Naive thymus-derived CD8-positive, alpha-beta T cell (primary cell): ENCODE measurements around the gene NUDT21. TPM values are rescaled to one million over a fixed set of nuclear protein-coding genes. Genes with fewer than 3 reads are reported as not detected.

ENCODE experiments used
- ATAC-seq, 2 donors: fragments of 150-1000 bp; cut with Tn5 transposase in 1 of 2; sonication (Bioruptor Pico), chemical (Tn5 transposase) in 1 of 2; 1 replicate in 1 of 2; 2 replicates in 1 of 2; pipeline ENCODE4 v1.10.0; 2021; ENCODE audit warnings: mild to moderate bottlenecking in 2 of 2, moderate library complexity in 2 of 2
- POLR2A ChIA-PET: fragments of 350-600 bp; sonication (Branson Sonifier 250); formaldehyde crosslinking; loops from one replicate; lab custom pipeline; 2021; ENCODE audit warnings: antibody characterized with exemption; lab: Charles Lee
- DNase-seq, 10 donors: peaks; one replicate each; pipeline versions ENCODE4 v3.0.0 to v3.0.0-alpha.2; 2020 to 2022
- H3K27ac Mint-ChIP-seq, 10 donors: one replicate each; pipeline ENCODE4 v1.8.0; 2020 to 2022; ENCODE audit warnings: mild to moderate bottlenecking in 10 of 10, mixed read lengths in 10 of 10, moderate library complexity in 4 of 10, inconsistent platforms in 1 of 10
- H3K27me3 Mint-ChIP-seq, 5 donors: one replicate each; pipeline ENCODE4 v1.8.0; 2021 to 2022; ENCODE audit warnings: mixed read lengths in 5 of 5
- H3K36me3 Mint-ChIP-seq, 3 donors: one replicate each; pipeline ENCODE4 v1.8.0; 2020 to 2022; ENCODE audit warnings: mixed read lengths in 3 of 3, mild to moderate bottlenecking in 2 of 3, inconsistent platforms in 1 of 3
- H3K4me1 Mint-ChIP-seq, 4 donors: one replicate each; pipeline ENCODE4 v1.8.0; 2021 to 2022; ENCODE audit warnings: mixed read lengths in 4 of 4
- H3K4me3 Mint-ChIP-seq, 10 donors: one replicate each; pipeline ENCODE4 v1.8.0; 2020 to 2022; ENCODE audit warnings: mild to moderate bottlenecking in 10 of 10, mixed read lengths in 10 of 10, moderate library complexity in 6 of 10, inconsistent platforms in 1 of 10
- H3K9me3 Mint-ChIP-seq, 9 donors: one replicate each; pipeline ENCODE4 v1.8.0; 2020 to 2022; ENCODE audit warnings: mixed read lengths in 9 of 9, mild to moderate bottlenecking in 3 of 9, inconsistent platforms in 1 of 9, moderate library complexity in 1 of 9
- polyA plus RNA-seq, 3 donors: library from polyadenylated mRNA; unstranded; fragments of 300-500 nt; fragmentation: Illumina TruSeq; gene quantifications; one replicate each; pipeline ENCODE4 v1.2.3, GENCODE V29; 2021
- total RNA-seq, 8 experiments: library from RNA in 2 of 8; stranded (reverse) in 2 of 8; gene quantifications; one replicate each; pipeline ENCODE4 v1.2.3 and lab custom pipeline; 2021 to 2026

The NUDT21 gene
- total and polyA plus RNA-seq, 5 experiments from 2014 or later: 55.5 to 118 (median 74.1) TPM

DNA sequence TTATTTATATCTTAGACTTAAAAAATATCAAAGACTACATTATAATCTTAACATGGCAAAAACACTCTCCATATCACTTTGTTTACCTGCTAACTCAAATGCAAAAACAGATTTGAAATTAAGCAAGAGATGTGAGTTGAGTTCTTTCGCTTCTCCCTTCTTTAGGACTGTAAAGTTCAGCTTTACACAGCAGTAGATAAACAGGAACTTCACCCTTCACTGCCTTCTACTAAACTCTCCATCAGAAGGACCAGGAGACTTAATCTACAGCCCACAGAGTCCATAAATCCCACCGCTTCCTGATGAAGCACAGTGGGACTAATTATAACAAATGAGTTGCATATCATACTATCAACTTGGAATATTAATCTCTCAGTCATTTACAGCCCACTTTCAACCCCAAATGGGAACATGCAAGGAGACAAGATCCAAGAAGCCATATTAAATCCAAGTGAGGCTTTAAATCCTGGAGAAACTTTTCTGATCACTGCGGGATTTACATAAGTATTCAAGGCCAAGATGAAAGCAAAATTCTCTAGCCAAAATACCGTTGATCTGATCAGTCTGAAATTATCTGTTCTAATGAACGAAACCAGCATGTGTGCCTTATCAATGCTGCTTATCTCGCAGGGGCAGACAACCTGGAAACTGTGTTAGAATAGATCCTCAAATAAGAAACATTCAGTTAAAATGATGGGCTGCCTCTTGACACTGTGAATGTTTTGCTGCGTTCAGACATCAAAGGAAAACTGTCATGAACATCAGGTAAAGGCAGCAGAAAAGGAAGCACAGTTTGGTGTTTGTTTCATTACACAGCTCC lies 27.3 kb downstream of the NUDT21 start:
- POLR2A ChIA-PET: interaction anchor here (1.3 kb wide), 1 partner anchor 27 kb away, joined by 5 read pairs; the partner anchor contains the start of genes NUDT21 and OGFOD1

DNA sequence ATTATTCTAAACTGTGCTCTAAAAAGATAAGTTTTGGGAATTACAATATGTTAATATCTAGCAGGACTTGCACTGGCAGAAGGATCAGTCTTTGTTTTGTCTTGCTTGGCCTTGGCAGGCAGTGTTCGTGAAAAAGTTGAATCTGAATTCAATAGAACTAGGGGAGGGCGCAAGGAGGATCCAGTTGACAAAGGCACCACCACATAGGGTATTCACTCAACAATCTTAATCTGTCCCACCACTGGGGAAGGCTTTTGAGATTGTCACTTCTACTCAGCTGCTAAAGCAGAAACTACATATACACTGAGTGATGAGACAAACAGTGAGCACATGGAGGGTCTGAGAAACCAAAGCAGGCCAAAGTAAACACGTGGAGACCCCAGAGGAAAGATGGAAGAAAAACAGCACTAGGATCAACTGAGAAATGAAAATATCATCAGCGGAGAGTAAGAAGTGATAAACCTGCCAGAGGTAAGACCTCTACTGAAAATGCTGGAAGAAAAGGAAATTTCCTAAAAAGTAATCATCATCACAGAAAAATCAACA lies 28.2 kb downstream of the NUDT21 start:
- no peak for DNase-seq
- Mint-ChIP-seq H3K27me3 (no peaks in the 10 kb centered on the region), H3K36me3 (no peaks in the 10 kb centered on the region), H3K9me3 (no peaks in the 10 kb centered on the region), H3K4me3 (peak overlapping the region in 9 of 10 donors; percentile 3 to 98 (median 61)), H3K27ac (peak overlapping the region in 7 of 10 donors; percentile 1 to 87 (median 36)), H3K4me1 (peaks cover 30 to 50% (median 46%) of the 10 kb centered on the region in 4 donors)
- ATAC-seq: no peak
- POLR2A ChIA-PET: no interaction called here

More for the DNA sequence above, 27.3 kb downstream of the NUDT21 start:
- ATAC-seq (peak; percentile 12 to 15), DNase-seq (peak in 4 of 10 donors; percentile 19 to 49 (median 34))
- H3K36me3 Mint-ChIP-seq: no peaks in the 10 kb centered on the region
- no peaks in the 10 kb centered on the region for H3K9me3 Mint-ChIP-seq
- H3K4me1 Mint-ChIP-seq: peaks cover 30 to 48% (median 44%) of the 10 kb centered on the region in 4 donors
- H3K27me3 Mint-ChIP-seq: no peaks in the 10 kb centered on the region
- H3K4me3 Mint-ChIP-seq: peak overlapping the region; percentile 90 to 98 (median 97)
- peak overlapping the region; percentile 81 to 96 (median 92) for H3K27ac Mint-ChIP-seq

DNA sequence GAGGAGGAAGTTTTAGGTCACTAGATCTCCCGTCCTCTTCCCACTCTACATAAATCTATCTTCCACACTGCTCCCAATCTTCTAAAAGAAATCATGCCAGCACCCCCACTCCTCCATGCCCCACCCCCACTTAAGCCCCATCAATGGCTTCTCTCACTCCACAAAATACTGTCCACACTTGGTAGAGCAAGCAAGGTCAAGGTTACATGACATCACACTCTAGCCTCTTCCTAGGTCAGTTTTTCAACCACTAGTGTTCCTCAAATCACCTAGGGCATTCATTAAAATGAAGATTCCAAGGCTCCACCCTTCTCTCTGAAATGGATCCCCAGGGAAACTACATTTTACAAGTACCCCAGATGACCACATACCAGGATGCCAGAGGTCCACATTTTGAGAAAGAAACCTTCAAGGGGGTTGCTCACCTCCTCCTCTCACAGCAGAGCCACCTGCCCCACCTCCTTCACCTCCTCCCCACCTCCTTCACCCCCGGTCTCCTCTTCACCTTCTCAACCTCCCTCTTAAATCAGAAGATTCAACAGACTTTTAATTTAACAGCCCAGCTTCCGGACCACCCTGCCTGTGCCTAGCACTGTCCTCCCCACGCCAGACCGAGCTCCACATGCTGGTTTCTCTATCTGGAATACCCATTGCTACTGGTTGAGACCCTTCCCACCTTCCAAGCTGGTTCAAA lies 29.0 kb downstream of the NUDT21 start:
- peaks cover 30 to 57% (median 49%) of the 10 kb centered on the region in 4 donors for H3K4me1 Mint-ChIP-seq
- POLR2A ChIA-PET: no interaction called here
- H3K9me3 Mint-ChIP-seq: no peaks in the 10 kb centered on the region
- peak overlapping the region in 6 of 10 donors; percentile 25 to 63 (median 42) for H3K4me3 Mint-ChIP-seq
- peak overlapping the region in 6 of 10 donors; percentile 20 to 87 (median 53) for H3K27ac Mint-ChIP-seq
- H3K36me3 Mint-ChIP-seq: no peaks in the 10 kb centered on the region
- DNase-seq (no peak), ATAC-seq (no peak)
- no peaks in the 10 kb centered on the region for H3K27me3 Mint-ChIP-seq

DNA sequence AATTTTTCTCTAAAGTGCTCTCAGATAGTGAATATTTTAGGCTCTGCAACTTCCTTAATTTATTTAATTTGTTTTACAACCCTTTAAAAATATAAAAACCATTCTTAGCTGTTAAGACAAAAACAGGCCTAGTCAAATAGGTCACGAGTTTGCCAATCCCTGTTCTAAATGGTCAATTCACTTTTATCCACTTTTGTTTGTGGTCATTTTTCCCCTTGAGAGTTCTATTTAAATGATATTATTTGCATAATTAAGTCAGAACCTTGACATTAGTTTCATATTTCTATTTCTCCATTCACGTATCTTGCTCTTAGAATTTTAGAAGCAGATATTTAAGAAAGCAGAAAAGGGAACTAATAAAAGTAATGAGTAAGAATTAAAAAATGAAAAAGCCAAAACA lies 29.8 kb downstream of the NUDT21 start:
- DNase-seq (no peak), ATAC-seq (no peak)
- H3K27me3 Mint-ChIP-seq: no peaks in the 10 kb centered on the region
- peak overlapping the region in 1 of 10 donors; percentile 66 for H3K4me3 Mint-ChIP-seq
- no peaks in the 10 kb centered on the region for H3K36me3 Mint-ChIP-seq
- H3K4me1 Mint-ChIP-seq: peaks cover 30 to 60% (median 49%) of the 10 kb centered on the region in 4 donors
- peak overlapping the region in 3 of 10 donors; percentile 64 to 87 (median 73) for H3K27ac Mint-ChIP-seq
- POLR2A ChIA-PET: no interaction called here
- H3K9me3 Mint-ChIP-seq: no peaks in the 10 kb centered on the region

- ATAC-seq (no peak), DNase-seq (no peak)
- no peaks in the 10 kb centered on the region for H3K27me3 Mint-ChIP-seq
- no peak overlapping the region for H3K4me3 Mint-ChIP-seq
- H3K36me3 Mint-ChIP-seq: no peaks in the 10 kb centered on the region
- POLR2A ChIA-PET: no interaction called here
- no peaks in the 10 kb centered on the region for H3K9me3 Mint-ChIP-seq
- peak overlapping the region in 3 of 10 donors; percentile 5 to 68 (median 9) for H3K27ac Mint-ChIP-seq
- H3K4me1 Mint-ChIP-seq: peaks cover 32 to 61% (median 49%) of the 10 kb centered on the region in 4 donors
These were observed 30.5 kb downstream of the NUDT21 start for GRCh38 chr16:56420613-56421012.

DNA sequence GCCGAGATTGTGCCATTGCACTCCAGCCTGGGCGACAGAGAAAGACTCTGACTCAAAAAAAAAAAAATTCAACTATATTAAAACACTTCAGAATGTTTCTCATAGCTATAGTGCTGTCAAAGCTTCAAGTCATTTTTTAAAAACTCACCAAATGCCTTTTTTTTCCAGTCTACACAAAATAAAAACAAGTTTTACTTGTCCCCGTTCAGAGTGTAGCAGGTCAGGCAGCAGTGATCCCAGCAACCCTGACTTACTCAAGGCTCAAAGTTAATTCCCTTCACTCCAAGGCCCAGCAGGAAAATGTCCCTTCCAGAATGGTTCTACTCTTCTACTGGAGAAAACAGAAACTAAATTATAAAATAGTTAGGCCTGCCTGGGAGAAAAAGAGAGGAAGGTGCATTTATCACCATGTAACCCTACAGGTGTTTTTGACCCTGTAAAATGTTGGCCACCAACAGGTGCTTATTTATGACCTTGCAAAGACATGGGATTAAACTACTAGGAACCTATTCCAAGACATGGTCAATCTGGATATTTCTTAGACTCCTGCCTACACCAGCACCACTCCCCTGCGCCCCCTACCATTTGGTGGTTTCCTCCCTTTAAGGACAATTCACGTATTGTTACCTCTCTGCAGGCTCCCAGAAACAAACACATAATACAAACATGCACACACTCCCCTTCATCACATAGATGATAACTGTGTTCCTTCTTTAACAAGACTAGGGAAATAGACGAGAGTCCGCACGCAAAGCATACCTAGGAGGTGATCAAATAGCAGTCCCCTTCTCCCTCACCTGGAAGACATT lies 31.2 kb downstream of the NUDT21 start:
- no peaks in the 10 kb centered on the region for H3K36me3 Mint-ChIP-seq
- no peak overlapping the region for H3K4me3 Mint-ChIP-seq
- peaks cover 34 to 67% (median 53%) of the 10 kb centered on the region in 4 donors for H3K4me1 Mint-ChIP-seq
- ATAC-seq (no peak), DNase-seq (no peak)
- POLR2A ChIA-PET: no interaction called here
- H3K27me3 Mint-ChIP-seq: no peaks in the 10 kb centered on the region
- H3K27ac Mint-ChIP-seq: peak overlapping the region in 6 of 10 donors; percentile 5 to 75 (median 28)
- H3K9me3 Mint-ChIP-seq: no peaks in the 10 kb centered on the region

DNA sequence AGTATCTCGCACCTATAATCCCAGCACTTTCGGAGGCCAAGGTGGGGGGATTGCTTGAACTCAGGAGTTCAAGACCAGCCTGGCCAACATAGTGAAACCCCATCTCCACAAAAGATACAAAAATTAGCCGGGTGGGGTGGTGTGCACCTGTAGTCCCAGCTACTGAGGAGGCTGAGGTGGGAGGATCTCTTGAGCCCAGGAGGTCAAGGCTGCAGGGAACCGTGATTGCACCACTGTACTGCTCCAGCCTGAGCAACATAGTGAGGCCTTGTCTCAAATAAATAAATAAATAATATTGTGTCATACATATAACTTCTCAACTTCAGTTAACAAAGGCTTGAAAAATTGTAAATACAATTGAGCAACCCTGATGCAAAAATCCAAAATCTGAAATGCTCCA lies 34.0 kb downstream of the NUDT21 start:
- POLR2A ChIA-PET: no interaction called here
- H3K4me1 Mint-ChIP-seq: peaks cover 14 to 54% (median 33%) of the 10 kb centered on the region in 4 donors
- ATAC-seq (no peak), DNase-seq (no peak)
- no peaks in the 10 kb centered on the region for H3K9me3 Mint-ChIP-seq
- no peak overlapping the region for H3K27ac Mint-ChIP-seq
- H3K36me3 Mint-ChIP-seq: peaks cover 0 to 23% (median 0%) of the 10 kb centered on the region in 3 donors
- no peaks in the 10 kb centered on the region for H3K27me3 Mint-ChIP-seq
- no peak overlapping the region for H3K4me3 Mint-ChIP-seq

GRCh38 chr16:56415875-56416274 lies 35.3 kb downstream of the NUDT21 start:
- no peaks in the 10 kb centered on the region for H3K27me3 Mint-ChIP-seq
- ATAC-seq (peak in 1 of 2 donors; percentile 54), DNase-seq (peak in 1 of 10 donors; percentile 17)
- H3K9me3 Mint-ChIP-seq: no peaks in the 10 kb centered on the region
- H3K4me3 Mint-ChIP-seq: peak overlapping the region in 2 of 10 donors; percentile 3 to 12
- peak overlapping the region in 4 of 10 donors; percentile 3 to 83 (median 46) for H3K27ac Mint-ChIP-seq
- POLR2A ChIA-PET: no interaction called here
- peaks cover 10 to 45% (median 25%) of the 10 kb centered on the region in 4 donors for H3K4me1 Mint-ChIP-seq
- peaks cover 0 to 34% (median 5%) of the 10 kb centered on the region in 3 donors for H3K36me3 Mint-ChIP-seq

GRCh38 chr16:56414366-56414765 lies 36.8 kb downstream of the NUDT21 start:
- no peak overlapping the region for H3K4me3 Mint-ChIP-seq
- peaks cover 0 to 50% (median 5%) of the 10 kb centered on the region in 3 donors for H3K36me3 Mint-ChIP-seq
- no peak for ATAC-seq
- H3K27me3 Mint-ChIP-seq: no peaks in the 10 kb centered on the region
- H3K27ac Mint-ChIP-seq: no peak overlapping the region
- peaks cover 4 to 34% (median 16%) of the 10 kb centered on the region in 4 donors for H3K4me1 Mint-ChIP-seq
- H3K9me3 Mint-ChIP-seq: no peaks in the 10 kb centered on the region
- DNase-seq: no peak
- POLR2A ChIA-PET: no interaction called here

DNA sequence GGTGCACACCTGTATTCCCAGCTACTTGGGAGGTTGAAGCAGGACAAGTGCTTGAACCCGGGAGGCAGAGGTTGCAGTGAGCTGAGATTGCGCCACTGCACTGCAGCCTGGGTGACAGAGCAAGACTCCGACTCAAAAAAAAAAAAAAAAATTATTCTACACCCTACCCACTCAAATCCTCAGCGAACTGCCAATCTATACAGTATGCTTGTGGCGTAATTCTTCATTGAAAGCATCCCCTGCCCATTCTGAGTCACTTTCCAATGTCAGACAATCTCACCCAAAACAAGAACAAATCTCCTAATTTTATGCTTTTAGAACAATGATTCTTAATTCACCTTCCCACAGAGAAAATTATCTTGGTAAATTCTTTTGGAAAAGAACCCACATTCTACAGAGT lies 37.8 kb downstream of the NUDT21 start:
- Mint-ChIP-seq H3K36me3 (peaks cover 6 to 59% (median 7%) of the 10 kb centered on the region in 3 donors), H3K9me3 (no peaks in the 10 kb centered on the region), H3K27me3 (no peaks in the 10 kb centered on the region), H3K4me3 (no peak overlapping the region), H3K27ac (no peak overlapping the region), H3K4me1 (peaks cover 5 to 31% (median 15%) of the 10 kb centered on the region in 4 donors)
- POLR2A ChIA-PET: no interaction called here
- ATAC-seq (no peak), DNase-seq (no peak)

- Mint-ChIP-seq H3K27ac (no peak overlapping the region), H3K4me3 (no peak overlapping the region), H3K9me3 (no peaks in the 10 kb centered on the region), H3K4me1 (peaks cover 7 to 20% (median 14%) of the 10 kb centered on the region in 4 donors), H3K27me3 (no peaks in the 10 kb centered on the region), H3K36me3 (peaks cover 9 to 68% (median 12%) of the 10 kb centered on the region in 3 donors)
- ATAC-seq (no peak), DNase-seq (no peak)
- POLR2A ChIA-PET: no interaction called here
These were observed 39.5 kb downstream of the NUDT21 start for GRCh38 chr16:56411624-56412023.

DNA sequence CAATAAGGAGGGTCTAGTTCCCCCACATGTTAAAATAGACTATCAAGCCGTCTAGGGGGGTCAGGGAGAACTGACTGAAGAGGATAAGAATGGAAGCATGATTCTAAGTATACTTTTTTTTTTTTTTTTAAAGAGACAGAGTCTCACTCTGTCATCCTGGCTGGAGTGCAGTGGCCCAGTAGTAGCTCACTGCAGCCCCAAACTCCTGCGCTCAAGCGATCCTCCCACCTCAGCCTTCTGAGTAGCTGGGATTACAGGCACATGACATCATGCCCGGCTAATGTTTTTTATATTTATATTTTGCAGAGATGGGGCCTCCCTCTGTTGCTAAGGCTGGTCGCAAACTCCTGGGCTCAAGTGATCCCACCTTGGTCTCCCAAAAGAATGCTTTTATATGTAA lies 40.0 kb downstream of the NUDT21 start:
- ATAC-seq: no peak
- H3K27ac Mint-ChIP-seq: peak overlapping the region in 1 of 10 donors; percentile 54
- H3K4me3 Mint-ChIP-seq: no peak overlapping the region
- H3K9me3 Mint-ChIP-seq: no peaks in the 10 kb centered on the region
- POLR2A ChIA-PET: no interaction called here
- H3K36me3 Mint-ChIP-seq: peaks cover 9 to 68% (median 12%) of the 10 kb centered on the region in 3 donors
- H3K4me1 Mint-ChIP-seq: peaks cover 5 to 20% (median 13%) of the 10 kb centered on the region in 4 donors
- no peaks in the 10 kb centered on the region for H3K27me3 Mint-ChIP-seq
- DNase-seq: no peak
